GM18505 (cell line): ENCODE data around the gene BABAM2.
"Not testable (repeated sequence)": the region's sequence is repeated elsewhere in the genome, so short reads cannot be mapped to it uniquely, and the experiment has no call there.

Experiments used
- ATAC-seq: cut with Tn5 transposase; IDR thresholded peaks from one replicate; pipeline ENCODE4 v1.9.1; 2021; ENCODE audit not compliant: unreplicated experiment
- POLR2A ChIP-seq: IDR thresholded peaks from 4 replicates; pipeline ENCODE4 v1.6.1; 2011; ENCODE audit warnings: borderline replicate concordance; ENCODE audit not compliant: insufficient read depth, insufficient read length; ENCODE audit errors: extremely low read depth

Gene BABAM2

DNA sequence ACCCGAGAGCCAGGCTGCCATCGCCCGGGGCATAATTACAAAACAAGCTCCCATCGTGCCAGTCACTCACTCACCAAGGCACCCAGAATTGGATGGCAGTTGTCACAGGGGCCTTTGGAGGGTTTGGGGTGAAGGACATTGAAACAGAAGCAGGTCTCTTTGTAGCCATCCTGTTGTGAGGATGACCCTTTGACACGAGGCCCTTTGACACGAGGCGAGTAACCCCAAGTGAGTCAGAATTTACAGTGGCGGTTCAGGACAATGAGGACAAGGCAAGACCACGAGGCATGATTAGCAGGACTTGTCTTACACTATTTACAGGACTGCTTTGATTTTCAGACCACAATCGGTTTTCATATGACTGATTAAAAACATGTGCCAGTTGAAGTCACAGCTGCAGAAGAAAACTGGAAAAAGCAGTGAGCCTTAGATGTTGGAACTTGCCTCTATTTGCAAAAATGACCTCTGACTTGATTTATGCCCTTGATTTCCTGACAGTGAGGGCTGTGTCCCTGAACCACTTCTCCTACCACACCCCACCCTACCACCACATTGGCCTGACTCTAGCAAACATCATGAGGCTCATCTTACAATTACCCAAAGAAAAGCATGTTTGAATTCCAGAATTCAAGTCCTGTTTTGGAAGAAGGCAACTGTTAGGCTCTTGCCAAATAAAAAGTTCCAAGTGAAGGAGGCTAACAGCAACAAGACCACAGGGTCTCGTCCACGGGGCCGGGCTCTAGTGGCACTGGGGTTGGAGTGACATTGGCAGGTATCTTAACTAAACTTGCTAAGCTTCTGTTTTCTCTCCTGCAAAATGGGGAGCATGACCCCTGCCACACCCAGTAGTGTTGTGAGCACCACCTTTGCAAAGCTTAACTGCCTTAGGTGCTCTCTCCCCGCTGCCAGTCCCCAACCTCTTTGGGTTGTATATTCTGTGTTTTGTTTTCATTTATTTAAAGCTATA is 437.7 kb downstream of the BABAM2 start:
- no peak for TF ChIP-seq POLR2A
- ATAC-seq: no peak

DNA sequence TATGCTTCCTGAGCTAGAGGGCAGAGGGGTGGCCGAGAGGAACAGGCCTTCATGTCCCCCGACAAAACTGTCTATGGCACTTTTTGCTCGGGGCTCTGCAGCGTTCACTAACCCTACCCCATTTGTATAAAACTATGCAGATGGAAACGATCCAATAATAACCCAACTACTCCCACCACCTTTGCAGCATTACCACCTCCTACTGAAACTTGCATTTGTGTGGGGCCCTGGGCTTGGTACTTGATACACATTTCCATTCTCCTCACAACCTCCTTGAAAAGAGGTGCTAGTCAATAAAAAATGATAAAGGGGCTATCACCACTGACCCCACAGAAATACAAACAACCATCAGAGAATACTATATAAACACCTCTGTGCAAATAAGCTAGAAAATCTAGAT is 438.7 kb downstream of the BABAM2 start:
- ATAC-seq: no peak
- no peak for TF ChIP-seq POLR2A

DNA sequence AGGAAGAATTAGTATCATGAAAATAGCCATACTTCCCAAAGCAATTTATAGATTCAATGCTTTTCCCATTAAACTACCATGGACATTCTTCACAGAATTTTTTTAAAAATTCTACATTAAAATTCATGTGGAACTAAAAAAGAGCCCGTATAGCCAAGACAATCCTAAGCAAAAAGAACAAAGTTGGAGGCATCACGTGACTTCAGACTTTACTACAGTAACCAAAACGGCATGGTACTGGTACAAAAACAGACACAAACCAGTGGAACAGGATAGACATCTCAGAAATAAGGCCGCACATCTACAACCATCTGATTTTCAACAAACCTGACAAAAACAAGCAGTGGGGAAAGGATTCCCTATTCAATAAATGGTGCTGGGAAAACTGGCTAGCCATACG is 440.2 kb downstream of the BABAM2 start:
- not testable (repeated sequence) for ATAC-seq

DNA sequence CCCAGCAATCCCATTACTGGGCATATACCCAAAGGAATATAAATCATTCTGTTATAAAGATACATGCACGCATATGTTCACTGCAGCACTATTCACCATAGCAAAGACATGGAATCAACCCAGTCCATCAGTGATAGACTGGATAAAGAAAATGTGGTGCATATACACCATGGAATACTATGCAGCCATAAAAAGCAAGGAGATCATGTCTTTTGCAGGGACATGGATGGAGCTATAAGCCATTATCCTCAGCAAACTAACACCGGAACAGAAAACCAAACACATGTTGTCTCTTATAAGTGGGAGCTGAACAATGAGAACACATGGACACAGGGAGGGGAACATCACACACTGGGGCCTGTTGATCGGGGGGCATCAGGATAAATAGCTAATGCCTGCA is 441.3 kb downstream of the BABAM2 start:
- ATAC-seq: not testable (repeated sequence)

DNA sequence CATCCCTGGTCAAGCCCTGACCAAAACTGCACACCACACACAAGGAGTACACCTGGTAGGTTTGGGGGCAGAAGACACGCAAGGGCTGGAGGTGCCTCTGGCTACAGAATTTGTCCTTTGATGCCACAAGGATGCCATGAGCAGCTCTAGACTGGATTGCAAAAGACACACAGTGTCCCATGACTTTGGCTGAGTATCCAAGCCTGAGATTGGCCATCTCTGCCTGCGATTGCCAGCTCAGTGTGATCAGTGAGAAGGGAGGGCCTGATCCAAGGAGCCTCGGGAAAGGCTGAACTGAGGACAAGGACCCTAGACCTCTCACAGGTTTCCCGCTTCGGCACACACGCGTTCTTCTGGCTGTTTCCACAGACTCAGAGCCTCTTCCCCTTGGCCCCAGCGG is 442.2 kb downstream of the BABAM2 start:
- TF ChIP-seq POLR2A: no peak
- ATAC-seq: no peak

DNA sequence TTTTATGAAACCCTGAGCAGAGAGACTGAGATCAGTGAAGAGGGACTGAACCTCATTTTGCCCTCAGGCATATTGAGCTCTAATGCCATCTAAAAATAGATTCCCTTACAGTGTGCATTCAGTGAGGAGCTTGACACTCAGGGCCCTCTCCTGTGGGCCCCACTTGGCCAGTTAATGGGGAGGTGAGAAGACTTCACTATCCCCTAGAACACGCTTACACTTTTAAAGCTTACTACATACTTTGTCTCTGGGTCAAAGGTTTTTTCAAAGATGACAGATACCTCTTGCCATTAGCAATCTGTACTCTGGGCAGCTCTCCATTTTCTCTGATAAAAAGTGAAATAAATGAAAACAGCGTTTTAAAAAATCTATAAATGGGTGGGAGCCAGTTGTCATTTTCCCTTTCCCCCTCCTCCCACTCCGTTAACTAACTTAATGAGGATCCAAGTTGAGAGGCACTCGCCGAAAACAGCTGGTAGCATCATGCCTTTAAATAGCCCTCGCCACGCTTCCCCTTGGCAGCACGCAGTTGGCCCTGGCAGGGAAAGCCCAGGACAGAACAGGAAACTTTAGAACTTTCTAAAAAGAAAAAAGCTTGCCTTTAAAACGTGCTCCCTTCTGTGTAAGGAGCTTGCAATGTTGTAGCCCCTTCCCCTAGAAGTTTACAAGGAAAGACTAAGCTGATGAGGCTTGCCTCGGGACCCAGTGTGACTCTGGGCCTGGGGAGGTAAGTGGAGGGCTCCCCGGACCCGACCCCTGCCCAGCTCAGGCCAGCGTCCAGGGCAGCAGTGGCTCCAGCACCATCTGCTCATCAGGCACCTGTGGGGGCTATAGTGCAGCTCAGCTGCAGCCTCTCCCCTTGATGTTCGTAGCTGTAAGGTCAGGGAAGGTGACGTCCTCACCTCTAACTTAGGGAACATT is 443.3 kb downstream of the BABAM2 start:
- TF ChIP-seq POLR2A: no peak
- ATAC-seq: no peak

DNA sequence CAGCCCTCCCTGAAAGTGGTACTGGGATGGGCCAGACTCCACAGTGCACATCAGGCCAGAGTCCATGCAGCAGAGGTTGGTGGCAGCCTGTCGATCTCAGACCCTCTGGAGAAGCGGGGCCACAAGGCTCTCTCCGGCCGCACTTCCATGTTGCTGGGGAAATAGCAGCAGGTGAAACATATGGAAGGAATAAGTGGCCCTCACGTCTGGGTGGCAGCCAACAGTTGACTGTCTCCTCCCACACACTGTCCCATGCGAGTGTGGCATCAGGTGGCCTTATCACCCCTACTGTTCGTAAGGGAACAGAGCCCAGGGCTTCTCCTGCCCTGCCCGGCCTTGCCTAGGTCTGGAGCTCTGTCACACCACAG is 444.0 kb downstream of the BABAM2 start:
- no peak for ATAC-seq
- TF ChIP-seq POLR2A: no peak

DNA sequence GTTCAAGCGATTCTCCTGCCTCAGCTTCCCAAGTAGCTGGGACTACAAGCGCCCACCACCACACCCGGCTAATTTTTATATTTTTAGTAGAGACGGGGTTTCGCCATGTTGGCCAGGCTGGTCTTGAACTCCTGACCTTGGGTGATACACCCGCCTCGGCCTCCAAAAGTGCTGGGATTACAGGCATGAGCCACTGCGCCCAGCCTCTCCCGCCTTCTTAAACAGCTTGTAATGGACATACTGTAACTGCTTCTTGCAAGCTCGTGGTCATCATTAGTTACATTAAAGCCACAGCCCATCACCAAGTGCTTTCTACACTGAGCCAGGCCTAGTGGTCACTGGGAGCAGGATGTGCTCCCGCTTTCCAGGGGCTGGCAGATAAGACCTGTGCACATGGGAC is 444.7 kb downstream of the BABAM2 start:
- ATAC-seq: not testable (repeated sequence)

DNA sequence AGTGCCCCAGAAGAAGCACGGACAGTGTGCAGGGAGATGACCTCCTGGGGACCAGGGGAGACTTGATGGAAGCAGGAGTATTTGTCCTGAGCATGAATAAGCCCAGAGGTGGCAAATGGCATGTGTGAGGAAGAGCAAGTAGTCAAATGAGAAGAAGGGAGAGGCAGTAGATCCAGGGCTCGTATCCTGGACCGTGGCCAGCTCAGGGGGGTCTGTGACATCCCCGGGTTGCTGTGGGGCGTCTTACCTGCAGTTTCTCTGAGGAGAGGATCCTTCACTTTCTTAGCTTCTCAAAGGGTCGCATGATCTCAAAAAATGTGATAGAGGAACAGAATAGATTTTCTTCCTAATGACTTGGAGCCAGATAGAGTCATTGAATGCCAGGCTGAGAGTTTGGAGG is 445.1 kb downstream of the BABAM2 start:
- ATAC-seq: no peak
- no peak for TF ChIP-seq POLR2A

DNA sequence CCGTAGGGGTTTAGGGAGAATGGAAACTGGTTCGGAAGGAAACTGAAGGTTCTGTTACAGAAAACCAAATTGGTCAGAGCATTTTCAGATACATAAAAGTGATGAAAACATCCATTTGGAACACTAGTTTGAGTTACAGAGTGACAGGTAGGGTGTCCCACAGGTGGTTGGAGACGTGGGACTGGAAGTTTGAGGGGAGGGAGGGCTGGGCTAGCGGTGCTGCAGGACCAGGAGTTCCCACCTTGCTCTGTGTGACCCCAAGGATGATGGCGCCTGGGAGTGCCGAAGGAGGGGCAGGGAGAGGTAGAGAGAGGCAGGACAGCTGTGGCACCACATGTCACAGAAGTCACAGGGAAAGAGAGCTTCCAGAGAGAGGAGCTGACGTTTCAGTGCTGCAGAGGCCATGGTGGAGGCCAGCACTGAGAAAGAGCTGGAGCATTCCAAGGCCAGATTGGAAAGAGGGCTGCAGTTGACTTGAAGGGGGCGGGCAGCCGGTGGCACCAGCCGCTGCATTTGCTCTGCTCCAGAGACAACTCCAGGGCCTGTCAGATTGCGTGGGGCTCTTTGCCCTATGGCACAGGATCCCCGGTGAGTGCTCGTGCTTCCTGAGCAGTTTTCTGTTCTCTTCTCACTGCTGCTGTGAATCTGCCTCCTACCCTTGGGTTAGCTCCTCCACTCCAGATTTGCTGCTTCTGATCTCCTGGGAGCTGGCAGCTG is 445.9 kb downstream of the BABAM2 start:
- no peak for TF ChIP-seq POLR2A
- no peak for ATAC-seq

DNA sequence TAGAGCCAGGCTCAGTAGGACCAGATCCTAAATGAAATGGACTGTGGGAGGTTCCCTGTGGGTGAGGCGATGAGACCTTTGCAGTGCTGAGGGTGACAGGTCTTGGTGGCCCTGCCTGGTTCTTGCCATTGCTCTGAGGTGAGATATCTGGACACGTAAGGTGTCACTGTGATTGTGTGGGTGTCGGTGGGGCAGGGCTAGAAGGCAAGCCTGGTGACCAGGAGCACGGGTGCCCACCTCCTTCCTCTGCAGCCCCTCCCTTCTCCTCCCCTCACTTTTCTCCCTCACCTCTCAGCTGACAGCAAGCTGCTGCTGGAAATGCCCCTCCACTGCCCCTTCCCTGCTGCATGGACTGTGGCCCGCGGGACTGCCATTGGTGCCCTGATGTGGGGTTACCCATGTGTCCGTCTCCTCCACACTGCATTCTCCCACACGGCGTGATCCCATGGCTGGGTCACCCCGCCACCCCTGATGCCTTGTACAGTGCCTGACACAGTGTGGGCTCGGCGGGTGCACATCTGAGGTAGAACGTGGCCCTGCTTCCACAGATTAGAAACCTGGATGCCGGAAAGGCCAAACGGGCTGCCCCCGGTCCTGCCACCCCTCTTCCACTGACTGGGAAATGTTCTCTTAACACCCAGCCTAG is 446.6 kb downstream of the BABAM2 start:
- no peak for TF ChIP-seq POLR2A
- ATAC-seq: no peak

DNA sequence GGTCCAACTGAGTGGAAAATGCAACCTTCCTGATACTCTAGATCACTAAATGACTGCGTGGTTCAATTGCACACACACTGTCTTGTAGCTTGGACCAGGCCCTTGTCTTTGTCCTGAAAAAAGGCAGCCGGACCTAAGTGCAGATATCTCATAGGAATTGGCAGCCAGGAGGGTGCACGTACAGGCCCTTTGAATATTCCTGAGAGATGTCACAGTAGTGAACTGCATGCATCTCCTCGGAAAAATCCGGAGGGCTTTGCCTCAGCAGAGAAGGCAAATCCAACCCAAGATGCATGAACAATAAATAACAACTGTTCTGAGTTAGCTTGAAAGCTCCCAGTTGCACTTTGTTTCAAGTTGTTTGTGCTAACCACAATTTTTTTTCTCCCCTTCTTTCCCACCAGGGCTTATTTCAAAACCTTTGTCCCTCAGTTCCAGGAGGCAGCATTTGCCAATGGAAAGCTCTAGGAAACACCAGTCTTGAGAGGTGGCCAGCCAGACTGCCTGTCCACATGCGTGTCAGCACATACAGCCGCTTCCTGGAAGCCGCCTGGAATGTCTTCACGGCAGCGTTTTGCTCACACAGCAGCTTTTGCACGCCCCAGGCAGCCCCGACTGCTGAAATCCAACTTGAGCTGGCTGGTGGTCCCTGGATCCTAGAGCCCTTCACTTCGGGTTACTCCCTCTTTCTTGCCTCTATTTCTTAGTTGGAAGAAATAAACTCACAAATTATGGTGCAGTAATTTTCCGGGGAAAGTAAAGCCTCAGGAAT is 447.7 kb downstream of the BABAM2 start:
- TF ChIP-seq POLR2A: no peak
- no peak for ATAC-seq
